ENCODE measurements around the gene THSD1. TPM values are rescaled to one million over a fixed set of nuclear protein-coding genes. Genes with fewer than 3 reads are reported as not detected.

Gene THSD1
- total and polyA plus RNA-seq, 9 of the 15 experiments (the other 6 are each of a cell fraction or from before 2014, with no cell fraction given) = 0.01 to 0.11 (median 0.04) TPM; not detected in 2

GRCh38 chr13:52450012-52450792 is 44.2 kb upstream of the THSD1 start, which contains the start of gene VPS36 (continued):
- TF ChIP-seq, protein P1, sequence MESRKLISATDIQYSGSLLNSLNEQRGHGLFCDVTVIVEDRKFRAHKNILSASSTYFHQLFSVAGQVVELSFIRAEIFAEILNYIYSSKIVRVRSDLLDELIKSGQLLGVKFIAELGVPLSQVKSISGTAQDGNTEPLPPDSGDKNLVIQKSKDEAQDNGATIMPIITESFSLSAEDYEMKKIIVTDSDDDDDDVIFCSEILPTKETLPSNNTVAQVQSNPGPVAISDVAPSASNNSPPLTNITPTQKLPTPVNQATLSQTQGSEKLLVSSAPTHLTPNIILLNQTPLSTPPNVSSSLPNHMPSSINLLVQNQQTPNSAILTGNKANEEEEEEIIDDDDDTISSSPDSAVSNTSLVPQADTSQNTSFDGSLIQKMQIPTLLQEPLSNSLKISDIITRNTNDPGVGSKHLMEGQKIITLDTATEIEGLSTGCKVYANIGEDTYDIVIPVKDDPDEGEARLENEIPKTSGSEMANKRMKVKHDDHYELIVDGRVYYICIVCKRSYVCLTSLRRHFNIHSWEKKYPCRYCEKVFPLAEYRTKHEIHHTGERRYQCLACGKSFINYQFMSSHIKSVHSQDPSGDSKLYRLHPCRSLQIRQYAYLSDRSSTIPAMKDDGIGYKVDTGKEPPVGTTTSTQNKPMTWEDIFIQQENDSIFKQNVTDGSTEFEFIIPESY (CRISPR knock-in tag; IDR thresholded peaks at IDR 0.05) = peak; percentile 79
- peak; percentile 23 for TF ChIP-seq MEIS2 (IDR thresholded peaks at IDR 0.05; ENCODE audit: partially characterized antibody)
- TF ChIP-seq CGGBP1 (CRISPR knock-in tag; IDR thresholded peaks at IDR 0.05) = peak; percentile 70; the same call in 1 of the 2 replicates
- peak; percentile 90 for TF ChIP-seq RBFOX2 (IDR thresholded peaks at IDR 0.05; ENCODE audit: low read depth, low read length)
- peak; percentile 34; the same call in 1 of the 2 replicates for TF ChIP-seq HCFC1 (IDR thresholded peaks at IDR 0.05; ENCODE audit: low read depth, low read length)
- TF ChIP-seq SAFB (IDR thresholded peaks at IDR 0.05; ENCODE audit: borderline replicate concordance, low read depth, low read length) = 0 out of 2 replicates have a peak, but pooled peaks have one; percentile 26
- peak in 1 of 2 experiments; percentile 40; a peak in 1 of 4 replicates for TF ChIP-seq TRIM24 (IDR thresholded peaks at IDR 0.05)
- TF ChIP-seq FIP1L1 (IDR thresholded peaks at IDR 0.05; ENCODE audit: low read depth, low read length, poor library complexity, severe bottlenecking) = peak; percentile 84
- peak; percentile 61; the same call in 1 of the 2 replicates for TF ChIP-seq CREB3L1 (IDR thresholded peaks at IDR 0.05; ENCODE audit: borderline replicate concordance, low read depth)
- TF ChIP-seq FOS (IDR thresholded peaks at IDR 0.05; ENCODE audit: extremely low read depth, insufficient read length) = no peak
- TF ChIP-seq, protein P2, sequence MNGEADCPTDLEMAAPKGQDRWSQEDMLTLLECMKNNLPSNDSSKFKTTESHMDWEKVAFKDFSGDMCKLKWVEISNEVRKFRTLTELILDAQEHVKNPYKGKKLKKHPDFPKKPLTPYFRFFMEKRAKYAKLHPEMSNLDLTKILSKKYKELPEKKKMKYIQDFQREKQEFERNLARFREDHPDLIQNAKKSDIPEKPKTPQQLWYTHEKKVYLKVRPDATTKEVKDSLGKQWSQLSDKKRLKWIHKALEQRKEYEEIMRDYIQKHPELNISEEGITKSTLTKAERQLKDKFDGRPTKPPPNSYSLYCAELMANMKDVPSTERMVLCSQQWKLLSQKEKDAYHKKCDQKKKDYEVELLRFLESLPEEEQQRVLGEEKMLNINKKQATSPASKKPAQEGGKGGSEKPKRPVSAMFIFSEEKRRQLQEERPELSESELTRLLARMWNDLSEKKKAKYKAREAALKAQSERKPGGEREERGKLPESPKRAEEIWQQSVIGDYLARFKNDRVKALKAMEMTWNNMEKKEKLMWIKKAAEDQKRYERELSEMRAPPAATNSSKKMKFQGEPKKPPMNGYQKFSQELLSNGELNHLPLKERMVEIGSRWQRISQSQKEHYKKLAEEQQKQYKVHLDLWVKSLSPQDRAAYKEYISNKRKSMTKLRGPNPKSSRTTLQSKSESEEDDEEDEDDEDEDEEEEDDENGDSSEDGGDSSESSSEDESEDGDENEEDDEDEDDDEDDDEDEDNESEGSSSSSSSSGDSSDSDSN (IDR thresholded peaks at IDR 0.05; ENCODE audit: borderline replicate concordance in 1 of 2, low read depth in 2 of 2, low read length in 2 of 2) = peak; percentile 57 to 90; a peak in 2 of 4 replicates
- TF ChIP-seq, protein P3, sequence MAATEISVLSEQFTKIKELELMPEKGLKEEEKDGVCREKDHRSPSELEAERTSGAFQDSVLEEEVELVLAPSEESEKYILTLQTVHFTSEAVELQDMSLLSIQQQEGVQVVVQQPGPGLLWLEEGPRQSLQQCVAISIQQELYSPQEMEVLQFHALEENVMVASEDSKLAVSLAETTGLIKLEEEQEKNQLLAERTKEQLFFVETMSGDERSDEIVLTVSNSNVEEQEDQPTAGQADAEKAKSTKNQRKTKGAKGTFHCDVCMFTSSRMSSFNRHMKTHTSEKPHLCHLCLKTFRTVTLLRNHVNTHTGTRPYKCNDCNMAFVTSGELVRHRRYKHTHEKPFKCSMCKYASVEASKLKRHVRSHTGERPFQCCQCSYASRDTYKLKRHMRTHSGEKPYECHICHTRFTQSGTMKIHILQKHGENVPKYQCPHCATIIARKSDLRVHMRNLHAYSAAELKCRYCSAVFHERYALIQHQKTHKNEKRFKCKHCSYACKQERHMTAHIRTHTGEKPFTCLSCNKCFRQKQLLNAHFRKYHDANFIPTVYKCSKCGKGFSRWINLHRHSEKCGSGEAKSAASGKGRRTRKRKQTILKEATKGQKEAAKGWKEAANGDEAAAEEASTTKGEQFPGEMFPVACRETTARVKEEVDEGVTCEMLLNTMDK (IDR thresholded peaks at IDR 0.05; ENCODE audit: borderline replicate concordance, insufficient read depth, low read depth, low read length, poor library complexity, severe bottlenecking) = peak; percentile 94
- TF ChIP-seq ZNF766 (CRISPR knock-in tag; conservative IDR thresholded peaks at IDR 0.05) = 0 out of 2 replicates have a peak, but pooled peaks have one; percentile 58
- TF ChIP-seq HMGN3 (IDR thresholded peaks at IDR 0.05; ENCODE audit: borderline replicate concordance, extremely low read depth, insufficient read length, low read depth, low read length) = peak; percentile 59
- peak; percentile 83 for TF ChIP-seq ZBTB1 (CRISPR knock-in tag; IDR thresholded peaks at IDR 0.05; ENCODE audit: borderline replicate concordance, low read depth)
- no peak for TF ChIP-seq CREBBP (IDR thresholded peaks at IDR 0.05; ENCODE audit: low read depth, low read length)
- TF ChIP-seq COPS2 (conservative IDR thresholded peaks at IDR 0.05) = no peak

Data from K562 (cell line).